Stomach (tissue), 4 donors: Measurements from ENCODE around the gene SNAP91.

Source experiments
- POLR2A ChIP-seq, 4 donors: fragments of 450-650 bp; IDR thresholded peaks; one replicate each; pipeline ENCODE4 v1.6.1; 2016; ENCODE audit warnings: antibody characterized with exemption in 4 of 4, control low read depth in 2 of 4, mild to moderate bottlenecking in 1 of 4, moderate library complexity in 1 of 4
- POLR2AphosphoS5 ChIP-seq, 3 donors: sonication (generic); formaldehyde crosslinking; IDR thresholded peaks; one replicate each; pipeline ENCODE4 v1.6.1; 2016; ENCODE audit warnings: antibody characterized with exemption in 3 of 3
- TF ChIP-seq, protein P1 (sequence below), 7 experiments: fragments of 450-650 bp in 4 of 7; fragments of 200-600 bp in 3 of 7; sonication (generic) in 3 of 7; IDR thresholded peaks; one replicate each; pipeline ENCODE4 v1.5.1; 2016 to 2019; ENCODE audit warnings: antibody characterized with exemption in 7 of 7, control low read depth in 2 of 7, mild to moderate bottlenecking in 1 of 7

DNA sequence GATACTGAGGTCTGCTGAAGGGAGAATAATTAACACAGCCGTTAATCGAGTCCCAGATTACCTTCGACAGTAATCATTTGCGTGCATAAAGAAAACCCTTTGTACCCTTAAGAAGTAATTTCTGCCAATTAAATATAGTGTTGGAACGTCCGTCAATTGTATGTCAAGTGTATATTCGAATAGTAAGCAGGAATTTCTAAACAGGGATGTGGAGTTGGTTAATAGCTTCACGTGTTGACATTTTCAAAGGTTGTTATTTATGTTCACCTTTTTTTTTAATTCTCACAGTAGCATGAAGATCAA, 798 bp upstream of the SNAP91 start:
- TF ChIP-seq, protein P1, sequence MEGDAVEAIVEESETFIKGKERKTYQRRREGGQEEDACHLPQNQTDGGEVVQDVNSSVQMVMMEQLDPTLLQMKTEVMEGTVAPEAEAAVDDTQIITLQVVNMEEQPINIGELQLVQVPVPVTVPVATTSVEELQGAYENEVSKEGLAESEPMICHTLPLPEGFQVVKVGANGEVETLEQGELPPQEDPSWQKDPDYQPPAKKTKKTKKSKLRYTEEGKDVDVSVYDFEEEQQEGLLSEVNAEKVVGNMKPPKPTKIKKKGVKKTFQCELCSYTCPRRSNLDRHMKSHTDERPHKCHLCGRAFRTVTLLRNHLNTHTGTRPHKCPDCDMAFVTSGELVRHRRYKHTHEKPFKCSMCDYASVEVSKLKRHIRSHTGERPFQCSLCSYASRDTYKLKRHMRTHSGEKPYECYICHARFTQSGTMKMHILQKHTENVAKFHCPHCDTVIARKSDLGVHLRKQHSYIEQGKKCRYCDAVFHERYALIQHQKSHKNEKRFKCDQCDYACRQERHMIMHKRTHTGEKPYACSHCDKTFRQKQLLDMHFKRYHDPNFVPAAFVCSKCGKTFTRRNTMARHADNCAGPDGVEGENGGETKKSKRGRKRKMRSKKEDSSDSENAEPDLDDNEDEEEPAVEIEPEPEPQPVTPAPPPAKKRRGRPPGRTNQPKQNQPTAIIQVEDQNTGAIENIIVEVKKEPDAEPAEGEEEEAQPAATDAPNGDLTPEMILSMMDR (IDR thresholded peaks at IDR 0.05) = no peak
- no peak for TF ChIP-seq POLR2A (IDR thresholded peaks at IDR 0.05)
- no peak for TF ChIP-seq POLR2AphosphoS5 (IDR thresholded peaks at IDR 0.05)
